ENCODE results near the gene SUPT3H. TPM values are rescaled to one million over a fixed set of nuclear protein-coding genes. Genes with fewer than 3 reads are reported as not detected.
"Not testable (repeated sequence)": the region's sequence is repeated elsewhere in the genome, so short reads cannot be mapped to it uniquely, and the experiment has no call there.

The SUPT3H gene
- total RNA-seq, 1 experiment from 2014 or later = 3.6 TPM

GRCh38 chr6:45289751-45290514, 87.8 kb downstream of the SUPT3H start:
- ChIA-PET POLR2A (ENCODE audit: unreplicated experiment) (no interaction called here), CTCF (no interaction called here)
- H3K27ac ChIP-seq (ENCODE audit: low read length) = no peak overlapping the region
- no TSS peak for BruUV-seq (replicated peaks)
- H2AFZ ChIP-seq (ENCODE audit: low read length) = no peak overlapping the region
- no peak overlapping the region for H3K4me3 ChIP-seq (ENCODE audit: low read length)
- DNase-seq = no peak
- TF ChIP-seq CTCF (conservative IDR thresholded peaks at IDR 0.05; ENCODE audit: low read depth, low read length) (no peak), EZH2phosphoT487 (IDR thresholded peaks at IDR 0.05; ENCODE audit: borderline replicate concordance, low read length) (no peak), EZH2 (IDR thresholded peaks at IDR 0.05; ENCODE audit: low read length, unreplicated experiment) (no peak)
- intact Hi-C loops (cut with micrococcal nuclease) = no loop called here
- no peak overlapping the region for H3K9ac ChIP-seq (ENCODE audit: low read length)
- no peaks in the 10 kb centered on the region for H3K9me2 ChIP-seq (replicated peaks; ENCODE audit: low read length)
- H3K27me3 ChIP-seq (ENCODE audit: low read length) = no peaks in the 10 kb centered on the region
- no peaks in the 10 kb centered on the region for H3K79me2 ChIP-seq (ENCODE audit: low read length)
- no peaks in the 10 kb centered on the region for H3F3A ChIP-seq (ENCODE audit: low read length, unreplicated experiment)
- H3K4me2 ChIP-seq (ENCODE audit: low read length) = no peak overlapping the region
- no peaks in the 10 kb centered on the region for H3K9me3 ChIP-seq (ENCODE audit: low read length)
- no peaks in the 10 kb centered on the region for H4K20me1 ChIP-seq (ENCODE audit: low read length)
- H3K4me1 ChIP-seq (ENCODE audit: insufficient read depth, low read length) = no peaks in the 10 kb centered on the region
- ATAC-seq = no peak
- no peaks in the 10 kb centered on the region for H3K36me3 ChIP-seq (ENCODE audit: low read depth, low read length)

- POLR2A ChIA-PET (ENCODE audit: unreplicated experiment) = not testable (repeated sequence)
Measured at GRCh38 chr6:45286707-45287106, 91.0 kb downstream of the SUPT3H start.

GRCh38 chr6:45278367-45278766, 99.4 kb downstream of the SUPT3H start:
- Histone ChIP-seq H3K9me2 (replicated peaks; ENCODE audit: low read length) (no peaks in the 10 kb centered on the region), H3K27ac (ENCODE audit: low read length) (no peak overlapping the region), H3K79me2 (ENCODE audit: low read length) (no peaks in the 10 kb centered on the region), H3K4me3 (ENCODE audit: low read length) (no peak overlapping the region), H3K36me3 (ENCODE audit: low read depth, low read length) (no peaks in the 10 kb centered on the region), H3K4me2 (ENCODE audit: low read length) (no peak overlapping the region), H3K9me3 (ENCODE audit: low read length) (no peaks in the 10 kb centered on the region), H2AFZ (ENCODE audit: low read length) (no peak overlapping the region), H3K27me3 (ENCODE audit: low read length) (no peaks in the 10 kb centered on the region), H3K9ac (ENCODE audit: low read length) (no peak overlapping the region), H3K4me1 (ENCODE audit: insufficient read depth, low read length) (no peaks in the 10 kb centered on the region), H3F3A (ENCODE audit: low read length, unreplicated experiment) (no peaks in the 10 kb centered on the region), H4K20me1 (ENCODE audit: low read length) (no peaks in the 10 kb centered on the region)
- ATAC-seq = no peak
- DNase-seq = no peak
- BruUV-seq (replicated peaks) = no TSS peak
- TF ChIP-seq EZH2 (IDR thresholded peaks at IDR 0.05; ENCODE audit: low read length, unreplicated experiment) = no peak
- no peak for TF ChIP-seq EZH2phosphoT487 (IDR thresholded peaks at IDR 0.05; ENCODE audit: borderline replicate concordance, low read length)
- no peak for TF ChIP-seq CTCF (conservative IDR thresholded peaks at IDR 0.05; ENCODE audit: low read depth, low read length)
- intact Hi-C loops (cut with micrococcal nuclease) = no loop called here
- POLR2A ChIA-PET (ENCODE audit: unreplicated experiment) = no interaction called here
- CTCF ChIA-PET = no interaction called here

More at GRCh38 chr6:45286707-45287106, 91.0 kb downstream of the SUPT3H start:
- H3K9me3 ChIP-seq (ENCODE audit: low read length); ATAC-seq; H3K27ac ChIP-seq (ENCODE audit: low read length); DNase-seq; H3K4me1 ChIP-seq (ENCODE audit: insufficient read depth, low read length); H4K20me1 ChIP-seq (ENCODE audit: low read length); intact Hi-C loops (cut with micrococcal nuclease); H2AFZ ChIP-seq (ENCODE audit: low read length); BruUV-seq (replicated peaks); H3K4me2 ChIP-seq (ENCODE audit: low read length); H3F3A ChIP-seq (ENCODE audit: low read length, unreplicated experiment); CTCF ChIA-PET; H3K27me3 ChIP-seq (ENCODE audit: low read length); H3K36me3 ChIP-seq (ENCODE audit: low read depth, low read length); H3K4me3 ChIP-seq (ENCODE audit: low read length); H3K79me2 ChIP-seq (ENCODE audit: low read length); H3K9ac ChIP-seq (ENCODE audit: low read length); H3K9me2 ChIP-seq (replicated peaks; ENCODE audit: low read length): not testable (repeated sequence)

- intact Hi-C loops (cut with micrococcal nuclease); BruUV-seq (replicated peaks): not testable (repeated sequence)
Measured at GRCh38 chr6:45277741-45278140, 100.0 kb downstream of the SUPT3H start.

More at GRCh38 chr6:45277741-45278140, 100.0 kb downstream of the SUPT3H start:
- H3K4me2 ChIP-seq (ENCODE audit: low read length); H2AFZ ChIP-seq (ENCODE audit: low read length); H3K36me3 ChIP-seq (ENCODE audit: low read depth, low read length); H3K9ac ChIP-seq (ENCODE audit: low read length); CTCF ChIA-PET; H4K20me1 ChIP-seq (ENCODE audit: low read length); DNase-seq; H3K79me2 ChIP-seq (ENCODE audit: low read length); ATAC-seq; H3K9me3 ChIP-seq (ENCODE audit: low read length); H3K27ac ChIP-seq (ENCODE audit: low read length); POLR2A ChIA-PET (ENCODE audit: unreplicated experiment); H3K27me3 ChIP-seq (ENCODE audit: low read length); H3K4me3 ChIP-seq (ENCODE audit: low read length); H3K4me1 ChIP-seq (ENCODE audit: insufficient read depth, low read length); H3F3A ChIP-seq (ENCODE audit: low read length, unreplicated experiment); H3K9me2 ChIP-seq (replicated peaks; ENCODE audit: low read length): not testable (repeated sequence)

All from PC-3 (cell line).